Measurements from ENCODE around the gene CNPY1.

Gene CNPY1

GRCh38 chr7:155512246-155512887, 34.0 kb downstream of the CNPY1 start:
- no peak for DNase-seq (ENCODE audit: low read depth)

DNA sequence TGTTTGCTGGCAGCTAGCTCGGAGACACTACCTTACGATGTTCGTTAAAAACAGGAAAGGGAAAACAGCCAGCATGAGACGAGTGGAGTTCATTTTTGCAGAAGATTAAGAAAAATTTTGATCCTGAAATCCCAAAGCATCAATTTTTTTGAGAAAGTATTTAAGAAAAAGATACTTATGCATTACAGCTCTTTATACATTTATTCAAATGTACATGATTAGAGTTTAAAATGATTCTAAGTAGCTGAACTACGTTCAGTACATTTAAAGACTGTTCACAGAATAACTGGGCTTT, 34.7 kb downstream of the CNPY1 start:
- no peak for DNase-seq (ENCODE audit: low read depth)

- no peak for DNase-seq (ENCODE audit: low read depth)
Measured at GRCh38 chr7:155510975-155511701, 35.2 kb downstream of the CNPY1 start.

GRCh38 chr7:155509725-155510551, 36.4 kb downstream of the CNPY1 start:
- no peak for DNase-seq (ENCODE audit: low read depth)

DNA sequence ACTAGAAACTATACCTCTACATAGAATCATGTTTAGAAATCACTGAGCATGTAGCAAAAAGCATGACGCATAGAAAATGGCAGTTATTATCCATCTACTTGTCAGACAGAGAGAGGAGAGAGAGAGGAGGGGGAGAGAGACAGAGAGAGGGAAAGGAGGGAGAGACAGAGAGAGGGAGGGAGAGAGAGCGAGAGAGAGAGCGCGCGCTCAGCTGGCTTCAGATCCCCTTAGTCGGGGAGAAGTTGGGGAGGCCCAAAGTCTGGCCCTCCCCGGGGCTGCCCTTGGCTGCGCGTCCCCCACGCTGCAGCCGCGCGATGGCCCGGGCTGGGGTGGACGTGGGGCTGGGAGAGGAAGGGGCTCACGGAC, 37.0 kb downstream of the CNPY1 start:
- DNase-seq (ENCODE audit: low read depth) = no peak

DNA sequence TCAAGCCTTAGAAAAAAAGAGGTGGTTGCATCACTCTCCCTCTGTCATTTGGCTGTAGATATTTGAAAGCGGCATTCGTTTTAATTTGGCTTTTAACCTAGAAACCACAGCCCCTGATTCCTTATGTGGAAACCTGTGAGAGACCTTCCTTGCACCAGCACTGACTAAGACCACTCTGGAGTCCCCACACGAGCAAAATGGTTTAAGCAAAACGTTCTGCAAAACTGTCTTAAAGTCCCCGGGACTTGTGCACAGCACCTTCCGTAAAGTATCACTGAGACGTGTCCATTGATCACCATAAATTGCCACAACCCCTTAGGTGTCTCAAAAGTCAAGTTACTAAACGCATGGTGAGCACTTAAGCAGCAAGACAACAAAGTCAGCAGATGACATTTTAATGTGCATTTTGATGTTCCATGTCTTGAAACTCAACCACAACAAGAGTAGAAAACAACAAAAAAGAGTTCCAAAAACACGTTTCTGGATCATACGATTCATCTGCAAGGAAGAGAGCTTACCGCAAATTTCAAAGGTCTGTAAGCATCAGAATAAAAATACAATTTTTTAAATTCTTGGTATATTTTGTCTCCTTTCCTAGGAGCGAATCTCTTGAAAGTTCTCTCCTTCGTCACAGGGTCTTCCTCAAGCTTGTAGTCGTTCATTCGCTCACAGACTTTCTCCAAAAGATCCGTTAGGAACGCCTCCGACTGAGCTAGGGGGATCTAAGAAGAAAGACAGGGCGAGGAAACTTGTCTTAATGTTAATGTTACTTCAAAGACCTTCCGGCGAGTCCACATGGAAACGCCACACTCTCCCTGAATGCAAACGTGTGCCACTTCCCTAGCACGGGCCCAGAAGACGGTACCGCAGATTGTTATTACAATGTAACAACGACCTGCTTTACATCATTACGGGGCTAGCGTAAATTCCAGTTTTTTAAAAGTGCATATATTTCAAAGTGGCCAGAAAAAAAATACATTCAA, 37.7 kb downstream of the CNPY1 start:
- no peak for DNase-seq (ENCODE audit: low read depth)

GRCh38 chr7:155507576-155507975, 38.8 kb downstream of the CNPY1 start:
- DNase-seq (ENCODE audit: low read depth) = no peak

DNA sequence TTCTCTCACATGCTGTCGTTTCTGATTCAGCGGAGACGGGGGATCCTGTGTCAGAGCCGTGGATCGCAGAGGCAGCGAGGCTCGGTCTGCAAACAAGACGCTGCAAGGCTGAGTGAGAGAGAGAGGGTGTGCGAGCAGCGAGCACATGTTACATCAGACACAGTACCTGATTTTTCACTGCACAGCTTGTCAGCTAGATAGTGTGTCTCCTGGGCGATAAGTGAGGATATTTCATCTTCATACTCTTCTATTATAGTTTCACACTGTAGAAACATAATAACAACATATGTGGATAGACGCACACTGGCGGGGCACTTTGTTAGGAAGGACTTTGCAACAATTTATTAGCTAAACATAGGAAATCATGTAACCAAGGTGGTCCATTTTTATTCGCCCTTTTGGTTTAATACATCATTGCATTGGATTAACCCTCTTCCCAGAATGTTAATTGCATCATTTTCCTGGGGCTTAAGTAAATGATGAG, 39.5 kb downstream of the CNPY1 start:
- no peak for DNase-seq (ENCODE audit: low read depth)

DNA sequence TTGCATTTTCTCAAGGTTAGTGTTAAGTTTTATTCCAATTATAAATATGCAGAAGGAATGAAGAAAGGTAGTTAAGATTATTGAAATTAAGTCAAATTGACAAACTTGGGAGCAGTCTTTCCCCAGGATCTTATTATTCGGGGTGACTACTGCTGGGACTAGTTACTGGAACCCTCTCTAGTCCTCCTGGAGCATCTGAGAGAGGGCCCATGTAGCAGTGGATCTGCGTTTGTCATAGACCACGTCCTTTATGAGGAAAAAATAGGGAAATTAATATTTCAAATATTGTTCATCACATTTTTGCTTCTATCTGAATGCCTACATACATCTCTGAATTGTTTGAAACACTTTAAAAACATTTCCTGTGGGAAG, 41.0 kb downstream of the CNPY1 start:
- DNase-seq (ENCODE audit: low read depth) = no peak

- DNase-seq (ENCODE audit: low read depth) = no peak
Measured at GRCh38 chr7:155497149-155497901, 49.0 kb downstream of the CNPY1 start.

DNA sequence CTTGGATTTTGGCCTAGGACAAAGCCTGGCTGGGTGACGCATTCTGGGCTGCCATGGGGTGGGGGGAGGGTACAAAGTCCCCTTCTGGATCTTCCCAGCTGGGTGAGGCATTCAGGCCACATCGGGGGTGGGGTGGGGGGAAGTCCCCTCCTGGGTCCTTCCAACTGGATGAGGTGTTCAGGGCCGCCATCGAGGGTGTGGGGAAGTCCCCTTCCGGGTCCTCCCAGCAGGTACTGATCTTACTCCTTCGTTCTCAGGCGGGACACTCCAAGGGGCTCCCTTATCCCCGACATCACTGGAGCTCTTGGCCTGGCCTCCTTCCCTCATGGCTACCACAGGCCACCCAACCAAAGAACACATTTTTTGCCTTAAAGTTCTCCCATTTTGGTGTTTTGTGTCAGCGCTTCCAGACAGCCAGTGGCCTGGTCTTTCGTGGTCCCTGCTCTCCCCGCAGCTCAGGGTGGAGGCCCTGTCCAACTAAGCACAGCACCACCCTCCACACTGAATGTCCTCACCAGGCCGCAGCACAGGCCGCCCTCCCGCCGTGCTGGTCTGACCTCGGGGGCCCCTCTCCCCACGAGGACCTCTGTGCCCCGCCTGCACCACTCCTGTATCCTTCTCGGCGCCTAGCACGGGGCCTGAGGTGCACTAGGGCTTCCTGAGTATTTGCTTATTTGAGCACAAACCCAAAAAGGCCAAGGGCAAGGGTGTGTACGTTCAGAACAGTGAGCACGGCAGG, 49.9 kb downstream of the CNPY1 start:
- DNase-seq (ENCODE audit: low read depth) = no peak

- no peak for DNase-seq (ENCODE audit: low read depth)
Measured at GRCh38 chr7:155495440-155496248, 50.7 kb downstream of the CNPY1 start.

DNA sequence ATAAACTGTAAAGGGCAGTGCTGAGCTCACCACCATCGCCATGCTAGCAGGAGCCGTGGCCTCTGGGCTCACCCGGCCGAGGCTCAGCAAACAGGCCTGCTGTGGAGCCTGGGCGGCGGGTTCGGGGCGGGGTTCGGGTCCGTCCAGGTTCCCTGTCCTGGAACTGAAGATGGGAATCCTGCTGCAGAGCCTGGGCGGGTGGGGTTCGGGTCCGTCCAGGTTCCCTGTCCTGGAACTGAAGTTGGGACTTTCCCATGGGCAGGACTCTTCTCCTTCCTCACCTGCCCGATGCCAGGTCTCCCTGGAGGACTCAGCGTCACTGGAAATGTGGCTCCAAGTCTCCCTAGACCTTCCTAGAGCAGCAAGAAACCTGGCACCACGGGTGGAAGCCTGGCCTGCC, 51.8 kb downstream of the CNPY1 start:
- DNase-seq (ENCODE audit: low read depth) = no peak

GRCh38 chr7:155493744-155494538, 52.4 kb downstream of the CNPY1 start:
- no peak for DNase-seq (ENCODE audit: low read depth)

DNA sequence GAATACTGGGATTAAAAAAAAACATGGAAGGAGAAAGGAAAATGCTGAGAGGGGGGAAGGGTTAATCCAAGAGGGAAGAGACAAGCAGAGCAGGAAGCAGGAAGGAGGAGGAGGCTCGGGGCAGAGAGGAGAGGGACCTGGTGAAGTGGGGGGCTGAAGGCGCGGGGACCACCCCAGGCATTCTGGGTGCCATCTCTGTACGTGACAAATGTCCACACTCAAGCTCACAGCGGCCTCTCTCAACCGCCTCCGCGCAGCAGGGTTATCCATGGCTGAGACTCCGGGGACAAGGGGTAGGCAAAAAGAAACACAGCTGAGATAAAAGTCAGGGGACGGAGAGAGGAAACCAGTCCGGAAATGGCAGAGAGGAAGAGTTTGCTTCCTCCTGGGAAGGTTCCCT, 54.5 kb downstream of the CNPY1 start:
- no peak for DNase-seq (ENCODE audit: low read depth)

DNA sequence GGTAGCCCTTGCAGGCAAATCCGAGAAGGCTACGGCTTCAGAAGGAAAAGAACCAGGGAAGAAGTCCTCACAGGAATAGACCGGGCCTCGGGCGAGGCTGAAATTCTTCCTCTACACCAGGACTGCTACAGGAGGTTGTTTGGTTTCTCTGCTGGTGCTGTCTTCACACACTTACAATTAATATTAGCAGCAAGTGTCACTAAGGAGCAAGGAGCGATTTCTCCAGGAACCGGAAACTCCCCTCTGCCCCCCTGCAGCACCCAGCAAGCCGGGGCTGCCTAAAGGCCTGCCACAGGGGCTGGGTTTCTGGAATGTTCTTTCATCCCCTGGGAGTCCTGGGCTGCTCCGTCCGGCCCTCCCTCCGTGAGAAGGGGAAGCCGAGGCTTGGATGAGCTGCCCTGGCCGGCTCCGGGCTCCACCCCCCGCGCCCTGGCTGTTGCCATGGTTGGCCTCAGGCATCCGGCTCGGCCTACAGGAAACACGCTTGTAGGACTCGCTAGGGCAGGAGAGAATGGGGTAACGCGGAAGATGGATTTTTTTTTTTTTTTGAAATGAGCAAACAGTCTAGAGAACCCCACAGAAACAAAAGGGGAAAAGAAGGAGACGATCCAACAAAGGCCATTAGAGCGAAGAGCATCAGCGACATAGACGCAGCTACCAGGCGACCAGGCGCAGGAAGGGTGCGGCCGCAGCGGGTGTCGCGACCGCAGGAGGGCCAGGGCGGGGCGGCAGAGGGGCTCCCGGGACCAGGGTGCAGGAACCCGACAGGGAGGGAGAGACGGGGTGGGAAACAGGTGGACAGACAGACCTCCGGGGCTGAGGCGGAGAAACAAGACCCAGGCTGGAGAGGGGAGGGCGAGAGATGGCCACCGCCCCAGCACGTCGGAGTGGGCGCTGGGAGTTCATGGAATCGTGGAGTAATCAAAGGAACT, 55.4 kb downstream of the CNPY1 start:
- no peak for DNase-seq (ENCODE audit: low read depth)

- DNase-seq (ENCODE audit: low read depth) = no peak
Measured at GRCh38 chr7:155489862-155490696, 56.3 kb downstream of the CNPY1 start.
